ENCODE data around the gene PAK2. TPM values are rescaled to one million over a fixed set of nuclear protein-coding genes. Genes with fewer than 3 reads are reported as not detected.
A peak's percentile ranks its signal among the peaks of the same experiment; 100 is the strongest.

Gene PAK2
- total and polyA plus RNA-seq, 9 of the 15 experiments (the other 6 are each of a cell fraction or from before 2014, with no cell fraction given): 13.2 to 72.4 (median 35.7) TPM

- TF ChIP-seq HMGXB4 (CRISPR knock-in tag; IDR thresholded peaks at IDR 0.05): no peak
- no peak for TF ChIP-seq ZNF561 (CRISPR knock-in tag; conservative IDR thresholded peaks at IDR 0.05)
- 0 out of 2 replicates have a peak, but pooled peaks have one; percentile 29 for TF ChIP-seq ZNF584 (CRISPR knock-in tag; IDR thresholded peaks at IDR 0.05; ENCODE audit: low read depth)
- TF ChIP-seq POLR2A (conservative IDR thresholded peaks at IDR 0.05): 0 out of 2 replicates have a peak, but pooled peaks have one; percentile 27
- peak; percentile 74 for TF ChIP-seq MYC (IDR thresholded peaks at IDR 0.05; ENCODE audit: low read depth, low read length)
- no peak for TF ChIP-seq MYC (CRISPR knock-in tag; IDR thresholded peaks at IDR 0.05; ENCODE audit: borderline replicate concordance, low read depth)
- TF ChIP-seq YY1 (IDR thresholded peaks at IDR 0.05; ENCODE audit: borderline replicate concordance in 1 of 3, control insufficient read depth in 1 of 3, extremely low read depth in 1 of 3, insufficient read depth in 3 of 3, insufficient read length in 1 of 3, insufficient replicate concordance in 2 of 3, low read depth in 1 of 3, low read length in 2 of 3): peak in 1 of 3 experiments; percentile 75
- no peak for TF ChIP-seq MCM3 (IDR thresholded peaks at IDR 0.05)
- peak; percentile 79 for TF ChIP-seq PRDM10 (IDR thresholded peaks at IDR 0.05; ENCODE audit: partially characterized antibody)
- 0 out of 2 replicates have a peak, but pooled peaks have one; percentile 18 for TF ChIP-seq NFRKB (IDR thresholded peaks at IDR 0.05; ENCODE audit: low read depth)
- TF ChIP-seq BACH1 (tag; IDR thresholded peaks at IDR 0.05): 0 out of 2 replicates have a peak, but pooled peaks have one; percentile 17
- TF ChIP-seq MNT (conservative IDR thresholded peaks at IDR 0.05): 0 out of 4 replicates have a peak, but pooled peaks of 1 of the 2 experiments have one; percentile 12
Measured at GRCh38 chr3:196849180-196849741, 109.6 kb downstream of the PAK2 start (continued).
